H1 (cell line): Measurements from ENCODE around the gene APAF1. TPM values are rescaled to one million over a fixed set of nuclear protein-coding genes. Genes with fewer than 3 reads are reported as not detected.

Experiments
- polyA plus RNA-seq, 7 experiments: library from polyadenylated mRNA; depleted of rRNA in 3 of 7; stranded (reverse) in 5 of 7; unstranded in 2 of 7; fragments of >200 nt in 5 of 7; fragments of 200-250 nt in 2 of 7; gene quantifications; 1 replicate in 5 of 7; 2 replicates in 1 of 7; 4 replicates in 1 of 7; pipeline versions ENCODE4 v1.2.1 to v1.2.3, GENCODE V29; 2011 to 2013; ENCODE audit warnings: missing spikeins in 2 of 7, mixed read lengths in 2 of 7
- total RNA-seq: library from RNA; stranded (reverse); fragmentation: NEBNext Ultra II Directional; extraction: Animal tissue kit (Norgen Biotek cat#: 25700); gene quantifications from 2 replicates; pipeline ENCODE4 v1.2.1, GENCODE V29; 2021
- TF ChIP-seq, protein P1 (sequence below): IDR thresholded peaks from 2 replicates; pipeline ENCODE4 v1.6.1; 2011; ENCODE audit warnings: low read depth, mild to moderate bottlenecking, low read length; ENCODE audit not compliant: insufficient read depth

APAF1 gene
- total and polyA plus RNA-seq, 2 of the 8 experiments (the other 6 are each of a cell fraction or from before 2014, with no cell fraction given): 4.7 to 22.6 TPM

DNA sequence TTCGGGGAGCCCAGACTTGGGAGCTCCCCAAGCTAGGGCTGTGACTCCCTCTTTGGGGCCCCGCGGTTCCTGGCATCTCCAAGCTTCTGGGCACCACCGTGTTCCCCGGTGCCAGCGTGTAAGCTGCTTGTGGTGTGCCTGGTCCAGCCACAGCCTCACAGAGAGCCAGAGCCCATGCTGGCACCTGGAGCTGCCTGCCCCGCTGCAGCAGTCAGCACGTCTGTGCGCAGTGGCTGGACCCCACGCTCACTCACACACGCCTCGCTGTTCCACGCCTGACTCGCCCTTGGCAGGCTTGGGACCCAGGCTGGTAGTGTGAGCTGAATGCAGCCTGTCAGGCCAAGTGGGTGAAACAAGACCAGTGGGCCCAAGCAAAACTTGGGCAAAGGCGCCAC, 34.5 kb downstream of the APAF1 start (continued):
- TF ChIP-seq, protein P1, sequence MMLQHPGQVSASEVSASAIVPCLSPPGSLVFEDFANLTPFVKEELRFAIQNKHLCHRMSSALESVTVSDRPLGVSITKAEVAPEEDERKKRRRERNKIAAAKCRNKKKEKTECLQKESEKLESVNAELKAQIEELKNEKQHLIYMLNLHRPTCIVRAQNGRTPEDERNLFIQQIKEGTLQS: no peak
